Natural killer cell (primary cell): Measurements from ENCODE around the gene SLC7A7. TPM values are rescaled to one million over a fixed set of nuclear protein-coding genes. Genes with fewer than 3 reads are reported as not detected.

Source experiments
- ATAC-seq, 3 donors: fragments of 150-1000 bp in 2 of 3; fragments of 200-7000 bp in 1 of 3; cut with Tn5 transposase; 1 replicate in 1 of 3; 2 replicates in 2 of 3; pipeline ENCODE4 v1.10.0; 2021; ENCODE audit warnings: mild to moderate bottlenecking in 2 of 3, moderate library complexity in 2 of 3
- DNase-seq, 2 donors: peaks; one replicate each; pipeline versions ENCODE4 v3.0.0 to v3.0.0-alpha.2; 2013 to 2021; ENCODE audit warnings: mixed read lengths in 1 of 2
- H3K27ac ChIP-seq: one replicate; pipeline ENCODE4 v1.5.1; 2013; ENCODE audit warnings: mild to moderate bottlenecking, low read length
- H3K27me3 ChIP-seq: one replicate; pipeline ENCODE4 v1.6.1; 2013; ENCODE audit warnings: low read length; ENCODE audit not compliant: control insufficient read depth, insufficient read depth
- H3K36me3 ChIP-seq: one replicate; pipeline ENCODE4 v1.6.1; 2013; ENCODE audit warnings: low read length; ENCODE audit not compliant: control insufficient read depth, insufficient read depth
- H3K4me1 ChIP-seq: one replicate; pipeline ENCODE4 v1.6.1; 2013; ENCODE audit warnings: low read length; ENCODE audit not compliant: control insufficient read depth, insufficient read depth
- H3K4me3 ChIP-seq: one replicate; pipeline ENCODE4 v1.5.1; 2013; ENCODE audit warnings: low read length
- H3K9me3 ChIP-seq: one replicate; pipeline ENCODE4 v1.6.1; 2013; ENCODE audit warnings: low read length; ENCODE audit not compliant: control insufficient read depth, insufficient read depth
- H3K27ac Mint-ChIP-seq, 2 donors: one replicate each; pipeline ENCODE4 v1.8.0; 2022; ENCODE audit warnings: mild to moderate bottlenecking in 2 of 2, mixed read lengths in 2 of 2, moderate library complexity in 1 of 2
- H3K27me3 Mint-ChIP-seq, 2 donors: one replicate each; pipeline ENCODE4 v1.8.0; 2022; ENCODE audit warnings: low read depth in 2 of 2, mixed read lengths in 2 of 2
- H3K36me3 Mint-ChIP-seq: one replicate; pipeline ENCODE4 v1.8.0; 2022; ENCODE audit warnings: mixed read lengths
- H3K4me1 Mint-ChIP-seq, 2 donors: one replicate each; pipeline ENCODE4 v1.8.0; 2022; ENCODE audit warnings: mixed read lengths in 2 of 2
- H3K4me3 Mint-ChIP-seq: one replicate; pipeline ENCODE4 v1.8.0; 2022; ENCODE audit warnings: mild to moderate bottlenecking, moderate library complexity, mixed read lengths
- H3K9me3 Mint-ChIP-seq, 2 donors: one replicate each; pipeline ENCODE4 v1.8.0; 2022; ENCODE audit warnings: mixed read lengths in 2 of 2
- WGBS: methylation state at CpG from one replicate; pipeline ENCODE4 v1.1.7; 2013; ENCODE audit warnings: missing lambda C conversion rate; ENCODE audit not compliant: insufficient coverage; 5-methylcytosine and 5-hydroxymethylcytosine counted together
- intact Hi-C: fragments of 100-400 bp; cut with micrococcal nuclease; formaldehyde crosslinking; loops from one replicate; pipeline ENCODE4 v1.14.2; 2022
- total RNA-seq, 4 donors: library from RNA; stranded (reverse); fragments of 120-200 nt in 1 of 4; gene quantifications; one replicate each; pipeline versions ENCODE4 v1.2.3 to v1.2.4, GENCODE V29; 2013 to 2022
- TF ChIP-seq, protein P1 (sequence below): fragments of 200-600 bp; IDR thresholded peaks from one replicate; pipeline ENCODE4 v1.8.0; 2022; ENCODE audit warnings: antibody characterized with exemption

SLC7A7 gene
- total RNA-seq, 3 donors from 2014 or later (not counting 1 experiment from before 2014, with no cell fraction given) = 4.3 to 16.8 (median 9.6) TPM

DNA sequence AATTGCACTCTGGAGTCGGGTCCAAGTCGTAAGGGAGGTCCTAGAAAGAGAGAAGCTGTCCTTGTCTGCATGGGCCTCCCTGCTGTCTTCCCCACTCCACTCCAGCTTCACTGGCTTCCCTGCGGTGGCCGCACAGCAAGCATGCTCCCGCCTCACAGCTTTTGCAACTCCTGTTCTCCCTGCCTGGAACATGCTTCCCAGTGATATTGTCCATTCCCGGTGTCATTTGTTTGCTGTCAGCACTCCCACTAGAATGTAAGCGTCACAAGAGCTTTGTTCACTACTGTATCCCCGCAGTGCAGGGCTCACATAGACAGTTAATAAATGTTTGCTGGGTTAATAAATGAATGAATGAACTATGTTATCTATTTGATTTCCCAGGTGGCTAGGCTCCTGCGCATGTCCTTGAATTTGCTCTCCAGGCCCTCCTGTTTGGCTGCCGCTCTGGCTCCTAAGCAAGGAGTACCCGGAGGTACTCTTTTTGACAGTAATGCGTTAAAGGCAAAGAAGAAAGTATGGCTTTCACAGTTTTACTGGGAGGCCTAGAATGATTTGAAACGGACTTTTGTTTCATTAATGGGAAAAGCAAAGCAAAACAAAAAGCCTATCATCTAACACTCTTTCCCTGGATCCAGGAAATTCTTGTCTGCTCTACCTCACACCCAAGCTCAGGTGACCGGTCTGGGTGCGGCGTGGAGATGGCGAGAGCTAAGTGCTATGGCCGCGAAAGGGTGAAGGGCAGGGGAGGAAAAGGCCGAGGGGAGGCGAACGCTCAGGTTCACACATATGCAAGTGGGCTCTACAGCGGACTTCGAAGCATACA is 6.2 kb upstream of the SLC7A7 start:
- intact Hi-C loops = loop anchor here (2.0 to 5.0 kb wide), 2 partner anchors 79 to 161 kb away; partner anchors contain the start of gene AJUBA
- peaks cover 7 to 14% of the 10 kb centered on the region in 2 donors for H3K4me1 Mint-ChIP-seq
- H3K27ac Mint-ChIP-seq = no peak overlapping the region
- TF ChIP-seq, protein P1, sequence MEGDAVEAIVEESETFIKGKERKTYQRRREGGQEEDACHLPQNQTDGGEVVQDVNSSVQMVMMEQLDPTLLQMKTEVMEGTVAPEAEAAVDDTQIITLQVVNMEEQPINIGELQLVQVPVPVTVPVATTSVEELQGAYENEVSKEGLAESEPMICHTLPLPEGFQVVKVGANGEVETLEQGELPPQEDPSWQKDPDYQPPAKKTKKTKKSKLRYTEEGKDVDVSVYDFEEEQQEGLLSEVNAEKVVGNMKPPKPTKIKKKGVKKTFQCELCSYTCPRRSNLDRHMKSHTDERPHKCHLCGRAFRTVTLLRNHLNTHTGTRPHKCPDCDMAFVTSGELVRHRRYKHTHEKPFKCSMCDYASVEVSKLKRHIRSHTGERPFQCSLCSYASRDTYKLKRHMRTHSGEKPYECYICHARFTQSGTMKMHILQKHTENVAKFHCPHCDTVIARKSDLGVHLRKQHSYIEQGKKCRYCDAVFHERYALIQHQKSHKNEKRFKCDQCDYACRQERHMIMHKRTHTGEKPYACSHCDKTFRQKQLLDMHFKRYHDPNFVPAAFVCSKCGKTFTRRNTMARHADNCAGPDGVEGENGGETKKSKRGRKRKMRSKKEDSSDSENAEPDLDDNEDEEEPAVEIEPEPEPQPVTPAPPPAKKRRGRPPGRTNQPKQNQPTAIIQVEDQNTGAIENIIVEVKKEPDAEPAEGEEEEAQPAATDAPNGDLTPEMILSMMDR = no peak
- ATAC-seq (no peak), DNase-seq (no peak)
- H3K9me3 Mint-ChIP-seq = no peaks in the 10 kb centered on the region
- Histone ChIP-seq H3K27me3 (peaks cover 9% of the 10 kb centered on the region), H3K4me1 (peaks cover 17% of the 10 kb centered on the region), H3K4me3 (no peak overlapping the region), H3K9me3 (no peaks in the 10 kb centered on the region), H3K27ac (no peak overlapping the region), H3K36me3 (no peaks in the 10 kb centered on the region)
- WGBS = 94% methylated on average over 23 of the region's 24 CpGs
- H3K27me3 Mint-ChIP-seq = peaks cover 32 to 47% of the 10 kb centered on the region in 2 donors
- H3K36me3 Mint-ChIP-seq = no peaks in the 10 kb centered on the region
- peak overlapping the region; percentile 35 for H3K4me3 Mint-ChIP-seq

DNA sequence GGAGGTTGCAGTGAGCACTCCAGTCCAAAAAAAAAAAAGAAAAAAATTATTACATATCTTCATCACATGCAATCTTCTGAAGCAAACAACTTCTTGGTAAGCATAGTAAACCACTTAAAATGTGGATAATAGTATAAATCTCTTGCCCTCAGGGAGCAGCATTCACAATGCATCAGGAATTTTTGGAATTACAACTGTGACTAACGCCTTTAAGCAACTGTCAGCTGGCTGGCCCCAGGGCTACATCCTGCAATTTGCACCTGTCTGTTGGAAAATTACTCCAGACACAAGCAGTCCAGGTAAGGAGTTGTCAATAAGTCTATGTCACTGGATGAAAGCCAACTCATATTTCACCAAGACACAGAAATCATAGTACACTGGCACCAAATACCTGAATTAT is 5.5 kb upstream of the SLC7A7 start:
- 100% methylated on average over 1 of the region's 1 CpG for WGBS
- H3K4me3 Mint-ChIP-seq = no peak overlapping the region
- H3K9me3 ChIP-seq = no peaks in the 10 kb centered on the region
- H3K27me3 Mint-ChIP-seq = peaks cover 28 to 43% of the 10 kb centered on the region in 2 donors
- no peaks in the 10 kb centered on the region for H3K36me3 Mint-ChIP-seq
- peaks cover 7 to 14% of the 10 kb centered on the region in 2 donors for H3K4me1 Mint-ChIP-seq
- DNase-seq (no peak), ATAC-seq (no peak)
- TF ChIP-seq, protein P1 = no peak
- H3K4me3 ChIP-seq = no peak overlapping the region
- no peaks in the 10 kb centered on the region for H3K9me3 Mint-ChIP-seq
- H3K27me3 ChIP-seq = peaks cover 9% of the 10 kb centered on the region
- no peak overlapping the region for H3K27ac Mint-ChIP-seq
- H3K36me3 ChIP-seq = no peaks in the 10 kb centered on the region
- intact Hi-C loops = loop anchor here (5.0 kb wide), 1 partner anchor 162 kb away; the partner anchor contains the start of gene AJUBA
- H3K4me1 ChIP-seq = peaks cover 17% of the 10 kb centered on the region
- H3K27ac ChIP-seq = no peak overlapping the region

DNA sequence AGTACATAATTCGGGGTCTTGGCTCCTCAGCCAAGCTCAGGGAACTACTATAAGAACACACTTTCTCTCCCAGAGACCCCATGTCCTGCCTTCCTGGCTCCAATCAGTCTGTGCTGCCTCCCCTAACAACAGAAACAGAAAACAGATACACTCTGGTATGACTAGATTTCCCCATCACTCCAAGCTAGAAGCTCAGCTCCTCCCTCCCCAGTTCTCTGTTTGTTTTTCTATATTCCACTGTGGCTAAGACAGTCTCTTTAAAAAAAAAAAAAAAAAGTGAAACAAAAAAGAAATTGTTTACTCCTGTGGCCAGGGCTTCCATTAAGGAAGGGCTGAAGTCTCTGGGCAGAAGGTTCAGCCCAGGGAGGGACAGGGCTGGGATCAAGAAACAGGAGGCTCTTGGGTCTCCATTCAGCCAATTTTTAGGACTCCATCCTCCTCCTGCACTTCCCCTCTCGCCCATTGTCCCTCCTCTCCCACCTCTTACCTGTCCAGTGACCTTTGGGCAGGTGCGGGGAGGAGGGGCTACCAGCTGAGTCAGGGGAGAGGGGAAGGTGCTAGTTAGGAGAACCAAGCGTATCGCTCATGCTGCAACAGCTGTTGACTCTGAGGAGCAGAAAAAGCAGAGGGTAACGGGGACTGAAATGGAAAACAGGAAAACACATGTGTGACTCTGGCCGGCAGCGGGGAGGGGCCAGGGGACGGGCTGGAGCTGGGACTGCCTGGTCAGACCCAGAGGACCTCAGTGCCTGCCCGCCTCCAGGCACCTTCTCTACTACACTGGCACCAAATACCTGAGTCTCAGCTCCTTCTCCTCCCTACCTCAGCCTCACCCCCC is 4.1 kb upstream of the SLC7A7 start:
- DNase-seq (no peak), ATAC-seq (no peak)
- Histone ChIP-seq H3K4me1 (peaks cover 25% of the 10 kb centered on the region), H3K27me3 (peaks cover 9% of the 10 kb centered on the region), H3K9me3 (no peaks in the 10 kb centered on the region), H3K36me3 (no peaks in the 10 kb centered on the region), H3K27ac (no peak overlapping the region), H3K4me3 (no peak overlapping the region)
- no peak overlapping the region for H3K27ac Mint-ChIP-seq
- H3K9me3 Mint-ChIP-seq = no peaks in the 10 kb centered on the region
- TF ChIP-seq, protein P1 = no peak
- WGBS = 17% methylated on average over 9 of the region's 10 CpGs
- H3K36me3 Mint-ChIP-seq = no peaks in the 10 kb centered on the region
- no peak overlapping the region for H3K4me3 Mint-ChIP-seq
- H3K4me1 Mint-ChIP-seq = peaks cover 7 to 14% of the 10 kb centered on the region in 2 donors
- intact Hi-C loops = no loop called here
- peaks cover 24 to 39% of the 10 kb centered on the region in 2 donors for H3K27me3 Mint-ChIP-seq
